HCEC 1CT (cell line): ENCODE data around the gene IL17RB.

Source experiments
- DNase-seq: peaks from one replicate; pipeline ENCODE4 v3.0.0-alpha.2; 2017

IL17RB gene

DNA sequence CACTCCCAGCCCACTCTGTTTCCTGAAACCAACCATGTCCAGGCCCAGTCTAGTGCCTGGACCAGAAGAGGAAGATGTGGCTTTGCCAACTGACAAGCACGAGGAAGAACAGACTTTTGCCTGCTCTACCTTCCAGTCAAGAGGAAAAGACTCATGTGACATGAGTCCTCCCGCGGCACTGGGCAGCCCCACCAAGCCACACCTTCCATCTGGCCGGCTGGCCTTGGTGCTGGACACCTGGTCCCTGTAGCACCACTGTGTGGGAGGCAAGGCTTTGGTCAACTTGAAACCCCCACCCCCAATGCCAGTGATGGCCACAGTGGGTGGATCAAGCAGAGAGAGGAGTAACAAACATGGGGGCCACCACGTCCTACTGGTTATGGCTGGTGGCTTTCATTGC is 12.7 kb upstream of the IL17RB start:
- no peak for DNase-seq

DNA sequence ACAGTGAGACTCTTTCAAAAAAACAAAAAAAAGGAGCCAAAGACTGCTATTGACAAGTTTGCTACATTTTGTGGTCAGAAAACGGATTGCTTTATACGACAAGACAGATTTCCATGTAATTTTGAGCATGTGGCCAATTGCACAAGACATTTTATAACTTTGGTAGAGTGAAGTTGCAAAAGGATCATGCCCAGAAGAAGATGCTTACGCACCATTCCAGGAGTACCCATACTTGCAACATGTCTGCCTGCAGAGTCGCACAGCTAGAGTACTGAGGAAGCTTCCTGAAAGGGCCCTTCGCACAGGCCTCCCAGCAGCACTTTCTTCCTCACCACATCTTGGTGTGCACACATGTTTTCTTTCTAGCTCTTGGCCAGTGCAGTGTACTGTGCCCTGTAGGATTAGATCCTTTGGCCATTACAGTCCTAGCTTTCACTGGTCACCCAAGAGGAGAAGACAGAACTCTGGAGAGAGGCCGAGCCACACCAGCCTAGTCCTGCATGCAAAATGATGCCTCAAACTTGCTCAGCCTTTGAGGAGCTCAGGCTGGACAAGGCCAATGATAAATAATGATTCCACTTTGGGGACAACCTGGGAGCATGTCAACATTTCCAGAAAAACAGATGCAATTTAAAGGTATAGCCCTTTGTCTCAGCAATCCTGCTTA is 11.8 kb upstream of the IL17RB start:
- no peak for DNase-seq

DNA sequence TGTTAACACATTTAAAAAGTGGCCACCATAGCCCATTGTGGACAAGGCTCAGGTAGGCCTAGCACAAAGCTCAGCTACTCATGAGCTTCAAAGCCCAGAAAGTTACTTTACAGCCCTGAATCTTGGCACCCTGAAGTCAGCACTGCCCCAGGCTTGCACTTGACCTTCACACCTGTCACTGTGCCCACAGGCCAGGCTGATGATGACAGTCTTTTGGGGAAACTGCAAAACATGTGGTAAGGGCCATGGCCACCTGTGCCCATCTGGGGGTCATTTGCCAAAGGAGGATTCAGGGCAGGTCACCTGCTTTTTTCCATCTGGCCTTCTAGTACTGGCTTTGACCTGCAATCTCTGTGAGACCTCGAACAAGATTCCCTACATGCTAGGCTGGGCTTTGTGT is 11.1 kb upstream of the IL17RB start:
- no peak for DNase-seq

DNA sequence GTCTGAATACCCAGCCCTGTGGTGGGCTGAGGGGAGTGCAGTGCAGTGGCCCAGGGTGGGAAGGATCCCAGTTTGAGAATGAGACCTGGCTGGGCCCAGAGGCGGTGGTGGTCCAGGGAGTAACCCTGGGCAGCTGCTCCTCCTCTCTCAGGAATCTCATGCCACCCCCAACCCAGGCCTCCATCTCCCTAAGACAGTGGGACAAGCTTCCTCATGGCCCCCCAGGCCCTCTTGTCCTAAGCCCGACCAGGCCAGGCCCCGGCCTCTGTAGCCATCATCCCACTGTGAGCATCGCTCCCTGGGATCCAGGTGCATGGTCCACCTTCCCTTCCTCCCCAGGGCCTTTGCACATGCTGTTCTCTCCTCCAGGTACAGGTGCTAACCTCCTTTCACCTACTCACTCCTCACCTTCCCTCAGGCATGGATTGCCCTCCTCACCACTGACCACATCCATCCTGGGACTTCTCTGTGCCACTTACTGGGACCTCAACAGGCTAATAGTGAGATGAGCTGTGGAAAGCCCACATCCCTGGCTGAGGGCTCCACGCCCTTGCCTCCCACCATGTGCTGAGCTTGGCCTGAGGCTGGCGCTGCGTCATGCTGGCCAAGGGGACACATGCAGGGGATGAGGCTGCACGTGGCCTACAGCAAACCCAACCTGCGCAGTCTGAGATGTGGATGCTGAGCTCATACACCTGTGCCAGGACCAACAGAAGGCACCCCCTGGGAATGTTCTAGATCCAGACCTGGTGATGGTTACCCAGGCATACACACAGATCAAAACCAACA is 10.1 kb upstream of the IL17RB start:
- DNase-seq = no peak

DNA sequence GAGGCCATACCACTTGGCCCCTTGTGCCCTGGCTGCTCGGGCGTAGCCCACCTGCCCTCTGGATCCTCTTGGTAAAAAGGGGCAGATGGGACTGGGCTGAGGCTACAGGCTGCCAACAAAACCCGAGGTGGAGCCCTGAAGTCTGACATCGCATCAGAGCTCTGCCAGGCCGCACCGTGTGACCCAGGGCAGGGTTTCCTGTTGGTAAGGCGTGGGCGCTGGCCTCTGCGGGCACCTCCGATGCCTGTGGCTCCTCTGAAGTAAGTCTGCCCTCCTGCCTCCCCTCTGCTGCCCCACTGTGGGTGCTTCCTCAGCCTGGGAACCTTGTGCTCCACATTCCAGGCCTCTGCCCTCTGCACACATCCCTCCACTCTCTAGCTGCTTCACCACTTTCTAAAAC is 9.0 kb upstream of the IL17RB start:
- DNase-seq = no peak

DNA sequence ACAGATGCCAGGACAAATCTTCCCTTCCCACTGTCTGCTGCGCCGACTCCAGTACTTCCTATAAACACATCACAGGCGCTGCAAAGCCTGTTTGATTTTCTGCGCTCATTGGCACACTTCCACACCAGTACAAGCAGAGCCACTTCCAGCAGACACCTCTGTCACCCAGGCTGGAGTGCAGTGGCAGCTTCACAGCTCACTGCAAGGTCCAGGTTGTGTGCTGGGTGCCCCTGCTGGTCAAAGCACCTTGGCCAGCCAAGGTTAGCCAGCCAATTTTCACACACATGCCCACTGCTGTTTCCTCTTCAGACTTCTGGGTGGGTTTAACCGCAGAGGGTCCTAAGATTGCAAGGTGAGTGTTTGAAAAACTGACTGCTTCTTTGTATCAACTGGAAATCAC is 5.1 kb upstream of the IL17RB start:
- DNase-seq = no peak

DNA sequence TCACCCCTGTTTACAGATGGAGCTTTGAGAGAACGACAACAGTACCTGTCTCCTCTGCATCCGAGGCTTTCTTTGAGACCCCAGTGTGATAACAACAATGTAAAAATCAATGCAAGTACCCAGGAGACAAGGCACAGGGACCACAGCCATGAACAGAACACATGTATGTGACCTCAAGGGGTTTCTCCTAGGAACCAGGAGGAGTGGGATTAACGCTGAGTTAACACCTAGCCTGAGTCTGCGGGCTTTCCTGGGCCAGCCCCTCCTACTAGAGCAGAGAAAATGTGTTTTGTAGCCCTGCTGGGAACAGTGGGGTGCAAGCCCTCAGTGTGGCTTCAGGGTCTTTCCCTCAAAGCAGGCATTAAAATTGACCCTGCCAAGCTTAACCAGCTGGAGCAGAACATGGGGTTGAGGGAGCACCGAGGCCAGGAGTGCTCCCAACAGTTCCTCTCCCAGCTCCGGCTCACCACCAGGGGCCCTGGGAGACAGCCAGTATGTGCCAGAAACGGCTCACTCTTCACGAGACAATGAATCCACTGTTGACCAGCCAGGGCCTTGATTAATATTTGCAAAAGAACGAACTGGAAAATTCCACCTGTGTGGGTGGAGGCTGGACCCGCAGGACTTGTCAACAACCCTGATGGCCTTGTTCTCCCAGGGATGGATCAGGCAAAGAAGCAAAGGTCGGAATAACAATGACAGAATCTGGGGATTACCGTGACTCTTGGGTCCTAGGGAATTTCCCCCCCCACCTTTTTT is 3.8 kb upstream of the IL17RB start:
- peak; percentile 6 for DNase-seq

DNA sequence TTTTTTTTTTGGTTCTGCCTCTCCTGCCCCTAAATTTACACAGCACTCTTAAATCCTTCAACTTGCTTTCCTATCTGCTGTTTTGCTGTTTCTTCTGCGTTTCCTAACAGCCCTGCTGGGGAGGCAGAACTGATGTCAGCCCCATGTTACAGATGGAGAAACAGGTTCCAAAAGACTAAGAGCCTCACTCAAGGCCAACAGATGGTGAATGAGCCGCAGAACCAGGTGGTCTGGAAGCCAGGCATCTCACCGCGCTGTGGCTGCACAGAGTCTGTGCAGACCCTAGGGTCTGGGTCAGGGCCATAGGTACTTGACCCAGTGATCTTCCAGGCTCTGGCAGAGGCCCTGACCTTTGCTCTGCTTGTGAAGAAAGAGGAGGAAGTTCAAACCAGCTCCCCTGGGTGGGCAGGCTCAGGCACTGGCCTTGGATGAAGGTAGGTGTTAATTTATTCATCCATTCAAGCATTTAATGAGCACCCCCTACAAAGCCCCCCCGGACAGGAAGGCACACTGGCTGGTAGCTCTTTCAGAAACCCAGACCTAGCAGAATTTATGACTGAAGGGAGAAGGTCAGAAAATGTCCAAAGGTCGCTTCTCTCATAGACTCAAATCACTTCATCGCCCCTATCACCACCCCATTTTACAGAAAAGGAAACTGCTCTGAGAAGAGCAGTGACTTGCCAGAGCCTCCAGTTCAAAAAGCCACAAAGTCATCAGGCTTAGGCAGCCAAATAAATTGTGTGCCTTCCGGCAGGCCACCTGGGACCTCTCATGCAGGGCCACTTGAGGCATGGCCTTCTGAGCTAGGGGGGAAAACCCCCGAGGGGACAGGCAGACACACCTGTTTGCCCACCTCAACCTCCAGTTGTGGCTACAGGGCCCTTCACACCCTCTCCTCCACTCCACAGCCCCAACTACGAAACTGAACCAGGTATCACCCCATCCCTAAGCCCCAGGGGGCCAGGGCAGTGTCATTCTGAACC is 2.9 kb upstream of the IL17RB start:
- no peak for DNase-seq

DNA sequence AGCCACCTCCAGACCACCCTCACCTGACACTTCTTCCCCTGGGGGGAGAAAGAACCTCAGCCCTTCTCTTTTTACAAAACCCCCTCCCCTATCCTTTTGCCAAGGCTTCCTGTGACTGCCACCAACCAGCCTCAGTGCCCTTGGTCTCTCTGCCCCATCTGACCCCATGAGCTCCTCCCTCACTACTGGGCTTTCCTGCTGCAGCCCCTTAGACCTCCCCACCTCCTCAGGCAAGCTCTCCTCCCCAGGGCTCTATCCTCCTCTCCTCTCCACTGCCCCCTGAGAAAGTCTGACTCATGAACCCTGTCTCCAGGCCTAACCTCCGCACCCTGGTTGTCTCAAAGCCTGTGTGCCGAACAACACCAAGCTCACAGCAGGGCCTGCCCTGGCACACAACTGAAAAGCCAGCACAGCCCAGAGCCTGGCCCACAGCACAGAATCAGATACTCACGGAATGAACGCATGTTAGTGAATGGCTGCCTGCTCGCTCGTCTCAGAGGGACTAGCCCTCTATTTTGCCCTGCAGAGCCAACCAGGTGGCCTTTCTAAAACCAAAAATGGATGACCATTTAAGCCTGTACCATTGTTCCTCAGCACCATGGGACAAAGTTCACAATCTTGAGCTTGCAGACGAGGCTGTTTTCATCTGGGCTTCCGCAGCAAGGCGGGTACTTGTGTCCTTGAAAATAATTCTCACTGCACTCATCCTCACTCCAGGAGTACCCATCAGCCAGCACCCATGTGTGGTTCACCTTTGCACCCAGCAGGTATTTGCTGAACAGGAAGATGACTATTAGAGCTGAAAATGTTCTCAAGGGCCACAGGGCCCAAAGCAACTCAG is 1.9 kb upstream of the IL17RB start:
- DNase-seq = no peak

DNA sequence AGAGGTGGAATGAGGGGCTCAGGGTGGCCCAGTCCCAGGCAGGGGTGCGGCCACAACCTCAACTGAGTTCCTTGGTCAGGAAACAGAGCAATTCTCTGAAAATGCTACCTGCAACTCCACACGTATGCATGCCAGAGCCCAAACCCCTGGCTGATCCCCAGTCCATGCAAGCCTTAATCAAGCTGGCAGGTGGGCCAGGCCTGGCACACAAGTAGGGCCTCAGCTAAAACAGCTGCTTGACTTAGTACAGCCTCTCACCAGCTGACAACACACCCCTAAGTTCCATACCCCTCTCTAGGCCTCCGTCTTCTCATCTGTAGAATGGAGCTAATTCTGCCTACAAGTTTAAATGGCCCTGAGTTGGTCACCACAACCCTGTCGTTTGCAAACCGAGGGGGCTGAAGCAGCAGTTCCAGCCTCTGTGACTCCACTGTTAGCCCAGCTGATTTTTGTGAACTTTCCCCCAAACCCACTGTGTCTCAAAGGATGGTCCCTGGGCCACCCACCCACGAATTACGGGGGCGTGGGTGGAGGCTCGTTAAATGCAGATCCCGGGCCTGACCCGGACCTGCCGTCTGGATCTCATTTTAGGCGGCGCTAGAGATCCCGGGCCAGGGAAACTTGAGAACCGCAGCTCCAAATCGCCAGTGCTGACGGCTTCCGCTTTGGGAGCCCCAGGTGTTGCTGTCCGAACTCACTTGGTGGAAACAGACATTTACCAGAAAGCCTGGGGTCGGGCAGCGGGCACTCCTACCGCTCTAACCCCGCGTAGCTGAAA is 1.1 kb upstream of the IL17RB start:
- DNase-seq = no peak

DNA sequence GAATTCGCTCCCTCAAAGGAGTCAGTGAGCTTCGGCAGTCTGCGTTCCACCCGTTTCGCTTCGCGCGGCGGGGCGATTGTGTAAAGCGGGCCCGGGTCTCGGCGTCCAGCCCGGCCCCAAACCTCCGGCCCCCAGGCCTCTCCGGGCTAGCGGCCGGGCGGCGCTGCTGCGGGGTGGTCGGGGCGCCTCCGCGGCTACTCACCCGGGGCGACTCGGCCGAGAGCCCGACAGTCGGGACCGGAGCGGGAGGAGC is 561 bp upstream of the IL17RB start:
- DNase-seq = no peak

DNA sequence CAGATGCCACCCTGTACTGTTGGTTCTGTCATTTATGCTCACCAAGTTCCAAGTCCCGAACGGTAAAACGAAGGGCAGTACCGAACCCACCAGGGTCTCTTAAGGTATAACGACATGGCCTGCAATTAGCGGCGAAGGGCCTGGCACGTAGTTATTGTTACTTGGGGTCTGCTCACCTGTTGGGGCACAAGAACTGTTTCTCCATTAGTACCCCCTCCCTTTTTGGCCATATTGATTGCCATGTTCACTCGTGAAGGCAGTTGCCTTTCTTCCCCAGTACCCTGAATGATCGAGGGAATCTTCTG is 435 bp downstream of the IL17RB start:
- DNase-seq = no peak

DNA sequence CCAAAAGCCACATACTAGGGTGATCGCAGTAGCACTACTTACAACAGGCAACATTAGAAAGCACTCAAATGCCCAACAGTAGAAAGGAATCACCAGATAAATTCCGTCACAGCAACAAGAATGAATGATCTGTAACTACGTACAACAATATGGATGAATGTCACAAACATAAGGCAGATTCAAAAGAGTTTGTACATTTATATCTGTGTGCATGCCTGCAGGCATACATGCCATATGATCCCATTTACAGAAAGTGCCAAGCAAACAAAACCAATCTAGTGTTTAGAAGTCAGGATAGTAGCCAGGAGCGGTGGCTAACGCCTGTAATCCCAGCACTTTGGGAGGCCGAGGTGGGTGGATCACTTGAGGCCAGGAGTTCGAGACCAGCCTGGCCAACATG is 3.5 kb downstream of the IL17RB start:
- DNase-seq = no peak

DNA sequence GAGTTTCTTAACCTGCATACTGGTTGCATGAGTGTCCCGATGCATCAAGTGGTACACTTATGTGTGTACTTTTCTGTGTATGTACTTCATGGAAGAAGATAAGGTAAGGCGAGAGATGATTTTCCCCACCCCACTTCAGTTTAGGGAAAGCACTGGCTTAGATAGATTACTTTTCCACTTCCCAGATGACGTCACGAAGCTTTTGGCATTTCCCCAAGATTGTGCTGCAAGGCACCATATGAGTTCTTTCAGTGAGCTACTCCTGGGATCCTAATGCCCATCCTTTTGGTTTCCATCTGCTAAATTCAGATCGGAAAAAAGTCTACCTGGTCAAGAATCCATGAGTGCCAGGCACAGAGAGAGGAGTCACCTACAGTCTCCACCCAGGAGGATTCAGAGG is 4.5 kb downstream of the IL17RB start:
- peak; percentile 20 for DNase-seq

DNA sequence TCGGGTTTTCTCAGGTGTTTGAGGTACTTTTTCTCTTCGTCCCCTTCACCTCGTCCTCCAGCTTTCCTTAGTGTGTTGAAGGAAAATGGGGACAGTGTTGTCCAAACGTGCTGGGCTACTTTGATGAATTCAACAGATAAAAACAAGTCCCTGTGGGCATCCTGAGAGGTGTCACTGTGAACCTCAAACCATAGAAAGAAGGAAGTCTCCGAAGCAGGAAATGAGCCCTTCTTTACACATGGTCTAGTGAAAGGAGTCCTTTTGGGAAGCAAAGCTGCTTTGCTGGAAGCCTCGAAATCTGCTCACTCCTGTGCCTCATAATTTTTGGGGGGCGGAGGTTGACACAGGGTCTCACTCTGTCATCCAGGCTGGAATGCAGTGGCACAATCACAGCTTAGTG is 10.6 kb downstream of the IL17RB start:
- no peak for DNase-seq

DNA sequence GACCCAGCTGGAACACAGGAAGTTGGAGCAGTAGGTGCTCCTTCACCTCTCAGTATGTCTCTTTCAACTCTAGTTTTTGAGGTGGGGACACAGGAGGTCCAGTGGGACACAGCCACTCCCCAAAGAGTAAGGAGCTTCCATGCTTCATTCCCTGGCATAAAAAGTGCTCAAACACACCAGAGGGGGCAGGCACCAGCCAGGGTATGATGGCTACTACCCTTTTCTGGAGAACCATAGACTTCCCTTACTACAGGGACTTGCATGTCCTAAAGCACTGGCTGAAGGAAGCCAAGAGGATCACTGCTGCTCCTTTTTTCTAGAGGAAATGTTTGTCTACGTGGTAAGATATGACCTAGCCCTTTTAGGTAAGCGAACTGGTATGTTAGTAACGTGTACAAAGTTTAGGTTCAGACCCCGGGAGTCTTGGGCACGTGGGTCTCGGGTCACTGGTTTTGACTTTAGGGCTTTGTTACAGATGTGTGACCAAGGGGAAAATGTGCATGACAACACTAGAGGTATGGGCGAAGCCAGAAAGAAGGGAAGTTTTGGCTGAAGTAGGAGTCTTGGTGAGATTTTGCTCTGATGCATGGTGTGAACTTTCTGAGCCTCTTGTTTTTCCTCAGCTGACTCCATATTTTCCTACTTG is 11.9 kb downstream of the IL17RB start:
- DNase-seq = no peak

DNA sequence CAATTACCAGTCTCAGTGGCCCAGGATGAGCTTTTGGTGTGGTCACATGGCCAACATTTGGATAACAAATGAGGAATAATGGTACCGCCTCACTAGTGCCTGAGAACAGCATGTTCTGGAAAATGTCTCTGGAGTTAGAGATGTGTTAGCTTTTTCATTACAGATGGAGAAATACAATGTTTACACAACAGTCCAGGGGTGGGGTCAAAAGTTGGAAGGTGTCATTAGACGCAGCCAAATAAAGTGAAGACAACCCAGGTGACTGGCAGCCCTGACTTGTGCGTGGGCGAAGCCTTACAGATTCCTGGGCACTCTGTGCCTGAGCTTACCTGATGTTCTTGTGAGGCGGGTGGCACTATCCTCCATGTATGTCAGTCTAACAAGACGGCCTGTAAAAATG is 12.8 kb downstream of the IL17RB start:
- DNase-seq = no peak

DNA sequence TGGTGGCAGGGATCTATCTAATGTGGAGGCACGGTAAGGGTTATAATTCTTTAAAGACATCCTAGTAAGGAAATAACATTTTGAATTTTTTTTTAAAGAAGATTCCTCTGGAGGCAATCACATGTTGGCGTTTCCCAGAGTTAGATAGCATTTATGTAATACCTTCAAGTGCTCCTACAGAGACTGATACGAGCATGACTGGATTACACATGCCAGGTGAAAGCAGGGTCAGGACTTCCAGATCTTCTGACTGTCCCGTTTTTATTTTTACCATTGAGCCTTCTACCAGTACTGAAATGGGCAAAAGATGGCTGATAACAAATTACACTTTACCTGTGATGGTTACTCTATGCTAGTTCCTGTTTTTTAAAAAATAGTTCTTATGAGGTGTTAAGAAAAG is 13.8 kb downstream of the IL17RB start:
- DNase-seq = no peak

DNA sequence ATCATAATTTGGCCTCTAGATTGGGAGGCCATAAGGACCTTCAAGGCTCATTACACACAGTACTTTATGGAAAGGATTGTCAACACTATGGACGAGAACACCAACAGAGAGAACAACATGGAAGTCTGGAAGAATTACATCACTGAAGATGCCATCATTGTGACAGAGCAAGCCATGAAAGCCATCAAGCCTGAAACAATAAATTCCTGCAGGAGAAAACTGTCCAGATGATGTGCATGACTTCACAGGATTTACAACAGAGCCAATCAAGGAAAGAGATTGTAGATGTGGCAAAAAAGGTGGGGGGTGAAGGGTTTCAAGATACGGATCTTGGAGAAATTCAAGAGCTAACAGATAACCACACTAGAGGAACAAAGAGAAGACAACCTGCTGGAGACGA is 15.9 kb downstream of the IL17RB start:
- no peak for DNase-seq

DNA sequence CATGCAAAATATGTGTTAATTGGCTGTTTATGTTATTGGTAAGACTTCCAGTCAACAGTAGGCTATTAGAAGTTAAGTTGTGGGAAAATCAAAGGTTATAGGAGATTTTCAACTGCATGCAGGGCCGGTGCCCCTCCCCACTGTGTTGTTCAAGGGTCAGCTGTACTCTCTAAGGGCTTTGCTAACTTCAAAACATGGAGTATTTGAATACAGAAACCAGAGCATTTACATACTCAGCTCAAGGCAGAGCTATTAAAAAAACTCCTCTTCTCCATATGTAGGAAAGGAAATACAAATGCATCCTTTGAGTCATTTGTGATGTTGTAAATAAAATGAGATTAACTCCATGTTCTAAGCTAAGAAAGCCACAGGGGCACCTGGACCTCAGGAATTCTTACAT is 16.8 kb downstream of the IL17RB start:
- no peak for DNase-seq
